ENCODE results near the gene SHKBP1. TPM values are rescaled to one million over a fixed set of nuclear protein-coding genes. Genes with fewer than 3 reads are reported as not detected.
A peak's percentile ranks its signal among the peaks of the same experiment; 100 is the strongest.

SHKBP1 gene
- total and polyA plus RNA-seq, 2 of the 4 experiments (the other 2 are of a cell fraction) = 15.6 to 94.0 TPM

GRCh38 chr19:40638327-40638726 is 61.7 kb downstream of the SHKBP1 start:
- no CpG with 5 or more reads among the region's 1 CpG for WGBS, 2 experiments (ENCODE audit: extremely low coverage in 2 of 2, insufficient read length in 1 of 2)
- Histone ChIP-seq H3K14ac (replicated peaks; ENCODE audit: low read depth, low read length) (no peak overlapping the region), H2AFZ (replicated peaks; ENCODE audit: low read length, poor library complexity) (no peak overlapping the region), H3K9me3 (ENCODE audit: control insufficient read depth, insufficient read depth, low read length) (no peaks in the 10 kb centered on the region), H2BK20ac (ENCODE audit: low read depth, low read length) (peak overlapping the region; percentile 70; the same call in 1 of the 2 replicates), H3K18ac (ENCODE audit: low read depth, low read length) (no peak overlapping the region), H3K27ac (ENCODE audit: insufficient read depth, low read length) (no peak overlapping the region), H3K4ac (ENCODE audit: low read depth, low read length) (0 out of 2 replicates have a peak overlapping the region, but pooled peaks have one; percentile 10), H3K4me1 (ENCODE audit: control insufficient read depth, insufficient read depth, low read length) (peaks cover 18% of the 10 kb centered on the region), H3K27me3 (ENCODE audit: control insufficient read depth, insufficient read depth, low read length) (no peaks in the 10 kb centered on the region), H2AK5ac (ENCODE audit: low read depth, low read length) (peak overlapping the region; percentile 94), H3K4me3 (ENCODE audit: insufficient read depth, low read depth, low read length) (no peak overlapping the region), H3K56ac (ENCODE audit: extremely low read depth, insufficient read depth, low read length) (no peak overlapping the region), H3K79me1 (ENCODE audit: low read depth in 1 of 2, low read length in 2 of 2) (no peaks in the 10 kb centered on the region), H3K4me2 (ENCODE audit: low read depth, low read length) (no peak overlapping the region), H3K9ac (ENCODE audit: low read depth, low read length) (no peak overlapping the region), H2AK9ac (replicated peaks; ENCODE audit: low read depth, low read length, poor library complexity) (no peak overlapping the region), H4K20me1 (ENCODE audit: insufficient read depth, low read length) (no peaks in the 10 kb centered on the region), H2BK15ac (ENCODE audit: low read depth, low read length) (no peak overlapping the region), H3K36me3 (ENCODE audit: control insufficient read depth, insufficient read depth, low read length) (no peaks in the 10 kb centered on the region), H4K8ac (ENCODE audit: low read depth in 2 of 2, low read length in 2 of 2) (no peak overlapping the region; a peak in 1 of 4 replicates), H3K23ac (ENCODE audit: low read depth, low read length) (no peak overlapping the region), H4K5ac (ENCODE audit: low read depth, low read length) (no peak overlapping the region; the same call in 1 of the 2 replicates), H2BK5ac (ENCODE audit: low read depth, low read length, poor library complexity, severe bottlenecking) (no peak overlapping the region), H4K91ac (ENCODE audit: insufficient read depth, low read depth, low read length) (no peak overlapping the region; the same call in 1 of the 2 replicates), H2BK120ac (ENCODE audit: low read depth, low read length) (peak overlapping the region; percentile 55), H3K9me1 (ENCODE audit: insufficient read depth, low read length) (peaks cover 10% of the 10 kb centered on the region)
- ATAC-seq (ENCODE audit: low read depth) = no peak
- dilution Hi-C loops (cut with HindIII; ENCODE audit: low sequenced_read_pairs, unreplicated experiment) (no loop called here), intact Hi-C loops (cut with micrococcal nuclease) (no loop called here), in situ Hi-C loops (cut with MboI; ENCODE audit: low sequenced_read_pairs) (no loop called here)
- TF ChIP-seq MAFK (IDR thresholded peaks at IDR 0.05; ENCODE audit: low read depth, low read length) = no peak
- no peak for TF ChIP-seq USF2 (IDR thresholded peaks at IDR 0.05; ENCODE audit: low read depth, low read length)
- no peak for TF ChIP-seq MXI1 (IDR thresholded peaks at IDR 0.05; ENCODE audit: borderline replicate concordance, low read depth, low read length)
- TF ChIP-seq CHD1 (IDR thresholded peaks at IDR 0.05; ENCODE audit: low read depth, low read length) = no peak
- TF ChIP-seq ELK1 (IDR thresholded peaks at IDR 0.05; ENCODE audit: borderline replicate concordance, low read depth, low read length) = no peak
- TF ChIP-seq BHLHE40 (IDR thresholded peaks at IDR 0.05; ENCODE audit: low read depth, low read length) = no peak
- TF ChIP-seq FOS (IDR thresholded peaks at IDR 0.05; ENCODE audit: low read depth, low read length) = no peak
- TF ChIP-seq POLR2A (IDR thresholded peaks at IDR 0.05; ENCODE audit: low read depth, low read length) = no peak
- no peak for TF ChIP-seq RCOR1 (IDR thresholded peaks at IDR 0.05; ENCODE audit: insufficient replicate concordance, low read length)
- TF ChIP-seq CTCF (conservative IDR thresholded peaks at IDR 0.05; ENCODE audit: low read depth, low read length) = no peak
- no peak for TF ChIP-seq RFX5 (IDR thresholded peaks at IDR 0.05; ENCODE audit: low read depth, low read length)
- TF ChIP-seq MAZ (IDR thresholded peaks at IDR 0.05; ENCODE audit: borderline replicate concordance, low read depth, low read length) = no peak
- no peak for TF ChIP-seq CEBPB (IDR thresholded peaks at IDR 0.05; ENCODE audit: low read depth, low read length)
- TF ChIP-seq SMC3 (IDR thresholded peaks at IDR 0.05; ENCODE audit: low read depth, low read length) = no peak
- no peak for TF ChIP-seq RAD21 (IDR thresholded peaks at IDR 0.05; ENCODE audit: low read length)
- TF ChIP-seq NFE2L2 (IDR thresholded peaks at IDR 0.05; ENCODE audit: low read depth, low read length) = no peak
- ChIA-PET POLR2A (ENCODE audit: unreplicated experiment) (no interaction called here), CTCF (no interaction called here)
- DNase-seq = no peak
- BruUV-seq (replicated peaks) = no TSS peak

Measured in IMR-90 (cell line).